Activated CD8-positive, alpha-beta memory T cell treated with anti-CD3 and anti-CD28 coated beads, Interleukin-2, amount 50 U/mL, for 1 hour (primary cell): ENCODE measurements around the gene CAMTA1.

Experiments used
- DNase-seq: peaks from one replicate; pipeline ENCODE4 v3.0.0-alpha.2; 2020; ENCODE audit errors: extremely low read depth

Gene CAMTA1

GRCh38 chr1:7186382-7187111 lies 401.3 kb downstream of the CAMTA1 start:
- no peak for DNase-seq

- DNase-seq = no peak
Observed at GRCh38 chr1:7187112-7187493, 401.8 kb downstream of the CAMTA1 start.

- DNase-seq = no peak
Observed at GRCh38 chr1:7190261-7190660, 405.0 kb downstream of the CAMTA1 start.

- no peak for DNase-seq
Observed at GRCh38 chr1:7192453-7192852, 407.2 kb downstream of the CAMTA1 start.

- DNase-seq = no peak
Observed at GRCh38 chr1:7196036-7196911, 411.0 kb downstream of the CAMTA1 start.

- DNase-seq = no peak
Observed at GRCh38 chr1:7198664-7199063, 413.4 kb downstream of the CAMTA1 start.

- no peak for DNase-seq
Observed at GRCh38 chr1:7199077-7199779, 414.0 kb downstream of the CAMTA1 start.

GRCh38 chr1:7207875-7208646 lies 422.8 kb downstream of the CAMTA1 start:
- DNase-seq = no peak

- no peak for DNase-seq
Observed at GRCh38 chr1:7208647-7209180, 423.5 kb downstream of the CAMTA1 start.

GRCh38 chr1:7209336-7209735 lies 424.1 kb downstream of the CAMTA1 start:
- no peak for DNase-seq

GRCh38 chr1:7218210-7218832 lies 433.1 kb downstream of the CAMTA1 start:
- no peak for DNase-seq

- DNase-seq = no peak
Observed at GRCh38 chr1:7219031-7219430, 433.8 kb downstream of the CAMTA1 start.

- no peak for DNase-seq
Observed at GRCh38 chr1:7220007-7220406, 434.8 kb downstream of the CAMTA1 start.

GRCh38 chr1:7220712-7221252 lies 435.5 kb downstream of the CAMTA1 start:
- DNase-seq = no peak

- DNase-seq = no peak
Observed at GRCh38 chr1:7221826-7222694, 436.8 kb downstream of the CAMTA1 start.

GRCh38 chr1:7222695-7223015 lies 437.4 kb downstream of the CAMTA1 start:
- DNase-seq = no peak

- DNase-seq = no peak
Observed at GRCh38 chr1:7223334-7224080, 438.3 kb downstream of the CAMTA1 start.

GRCh38 chr1:7224081-7224534 lies 438.9 kb downstream of the CAMTA1 start:
- no peak for DNase-seq

GRCh38 chr1:7224644-7225043 lies 439.4 kb downstream of the CAMTA1 start:
- DNase-seq = no peak
